Liver (tissue), 9 donors: ENCODE measurements around the gene PPP1R2. TPM values are rescaled to one million over a fixed set of nuclear protein-coding genes. Genes with fewer than 3 reads are reported as not detected.

Source experiments
- DNase-seq: peaks from one replicate; pipeline ENCODE4 v3.0.0-alpha.2; 2017; ENCODE audit warnings: low spot score
- H3K27ac ChIP-seq, 2 donors: one replicate each; pipeline ENCODE4 v1.7.0; 2013; ENCODE audit warnings: inconsistent platforms in 2 of 2, low read length in 2 of 2, control low read depth in 1 of 2, low read depth in 1 of 2, mild to moderate bottlenecking in 1 of 2
- H3K27me3 ChIP-seq, 4 donors: one replicate each; pipeline versions ENCODE4 v1.6.1 to v1.7.0; 2013; ENCODE audit warnings: low read length in 3 of 4, inconsistent platforms in 1 of 4, mild to moderate bottlenecking in 1 of 4, moderate library complexity in 1 of 4; ENCODE audit not compliant: control insufficient read depth in 4 of 4, insufficient read depth in 4 of 4
- H3K36me3 ChIP-seq, 4 donors: one replicate each; pipeline versions ENCODE4 v1.6.1 to v1.7.0; 2013; ENCODE audit warnings: low read length in 3 of 4, mild to moderate bottlenecking in 3 of 4, low read depth in 1 of 4, moderate library complexity in 1 of 4; ENCODE audit not compliant: control insufficient read depth in 4 of 4, insufficient read depth in 3 of 4
- H3K4me1 ChIP-seq, 4 donors: one replicate each; pipeline versions ENCODE4 v1.6.1 to v1.7.0; 2013; ENCODE audit warnings: low read length in 3 of 4, mild to moderate bottlenecking in 3 of 4, moderate library complexity in 1 of 4; ENCODE audit not compliant: control insufficient read depth in 4 of 4, insufficient read depth in 4 of 4
- H3K4me3 ChIP-seq, 3 donors: one replicate each; pipeline versions ENCODE4 v1.6.1 to v1.7.0; 2013; ENCODE audit warnings: low read length in 3 of 3, control low read depth in 1 of 3, low read depth in 1 of 3, mild to moderate bottlenecking in 1 of 3
- H3K9ac ChIP-seq, 2 donors: one replicate each; pipeline ENCODE4 v1.7.0; 2013; ENCODE audit warnings: low read length in 2 of 2, mild to moderate bottlenecking in 2 of 2, moderate library complexity in 2 of 2, control low read depth in 1 of 2, low read depth in 1 of 2
- H3K9me3 ChIP-seq, 4 donors: one replicate each; pipeline versions ENCODE4 v1.6.1 to v1.7.0; 2013; ENCODE audit warnings: low read length in 3 of 4; ENCODE audit not compliant: control insufficient read depth in 4 of 4
- ATF3 ChIP-seq: IDR thresholded peaks from 2 replicates; pipeline ENCODE4 v1.6.1; 2016; ENCODE audit warnings: antibody characterized with exemption
- CTCF ChIP-seq: fragments of 150-350 bp; IDR thresholded peaks from 2 replicates; pipeline ENCODE4 v1.5.1; 2017; ENCODE audit warnings: improper control_type of control experiment, low read depth, low read length; ENCODE audit not compliant: missing input control
- EGR1 ChIP-seq, 2 donors: IDR thresholded peaks; 2 replicates each; pipeline ENCODE4 v1.6.1; 2016 to 2018; ENCODE audit warnings: antibody characterized with exemption in 2 of 2, low read depth in 2 of 2
- FOXA1 ChIP-seq: IDR thresholded peaks from 2 replicates; pipeline ENCODE4 v1.6.1; 2016; ENCODE audit warnings: antibody characterized with exemption
- FOXA2 ChIP-seq: IDR thresholded peaks from 2 replicates; pipeline ENCODE4 v1.6.1; 2016; ENCODE audit warnings: antibody characterized with exemption
- GABPA ChIP-seq, 2 donors: IDR thresholded peaks in 1 of 2; conservative IDR thresholded peaks in 1 of 2; 2 replicates each; pipeline ENCODE4 v1.6.1; 2016; ENCODE audit warnings: antibody characterized with exemption in 2 of 2, mild to moderate bottlenecking in 1 of 2, moderate library complexity in 1 of 2
- HNF4A ChIP-seq, 2 donors: conservative IDR thresholded peaks; 2 replicates each; pipeline ENCODE4 v1.6.1; 2016; ENCODE audit warnings: antibody characterized with exemption in 2 of 2, mild to moderate bottlenecking in 2 of 2
- HNF4G ChIP-seq: IDR thresholded peaks from 2 replicates; pipeline ENCODE4 v1.6.1; 2016; ENCODE audit warnings: antibody characterized with exemption
- JUND ChIP-seq, 2 donors: IDR thresholded peaks; 2 replicates each; pipeline ENCODE4 v1.6.1; 2016; ENCODE audit warnings: antibody characterized with exemption in 2 of 2
- MAX ChIP-seq: IDR thresholded peaks from 2 replicates; pipeline ENCODE4 v1.6.1; 2016; ENCODE audit warnings: antibody characterized with exemption
- RAD21 ChIP-seq, 2 donors: IDR thresholded peaks; 2 replicates each; pipeline ENCODE4 v1.6.1; 2016; ENCODE audit warnings: antibody characterized with exemption in 2 of 2, mild to moderate bottlenecking in 2 of 2
- REST ChIP-seq: IDR thresholded peaks from 2 replicates; pipeline ENCODE4 v1.6.1; 2016; ENCODE audit warnings: antibody characterized with exemption, mild to moderate bottlenecking
- RXRA ChIP-seq, 2 donors: IDR thresholded peaks; 2 replicates each; pipeline ENCODE4 v1.6.1; 2017 to 2018; ENCODE audit warnings: antibody characterized with exemption in 2 of 2, mild to moderate bottlenecking in 1 of 2
- SP1 ChIP-seq: IDR thresholded peaks from 2 replicates; pipeline ENCODE4 v1.6.1; 2018; ENCODE audit warnings: antibody characterized with exemption, mild to moderate bottlenecking
- TAF1 ChIP-seq: conservative IDR thresholded peaks from 2 replicates; pipeline ENCODE4 v1.6.1; 2016; ENCODE audit warnings: antibody characterized with exemption, mild to moderate bottlenecking
- ZBTB33 ChIP-seq: IDR thresholded peaks from 2 replicates; pipeline ENCODE4 v1.6.1; 2016; ENCODE audit warnings: antibody characterized with exemption
- WGBS: extraction: QIAGEN DNeasy Blood & Tissue Kit; methylation state at CpG from one replicate; pipeline ENCODE4 v1.1.7; 2013; 5-methylcytosine and 5-hydroxymethylcytosine counted together
- polyA plus RNA-seq, 2 donors: library from polyadenylated mRNA; stranded (reverse) in 1 of 2; unstranded in 1 of 2; fragments of 200-250 nt in 1 of 2; fragments of >200 nt in 1 of 2; fragmentation: Nextera tagmentation in 1 of 2; extraction: Ambion mirVana in 1 of 2; gene quantifications; one replicate each; pipeline versions ENCODE4 v1.2.1 to v1.2.3, GENCODE V29; 2013 to 2015
- total RNA-seq, 2 donors: library from RNA; depleted of rRNA; stranded (reverse); fragments of >200 nt; gene quantifications; one replicate each; pipeline ENCODE4 v1.2.3, GENCODE V29; 2014
- donor health status: healthy.
- donor health status: healthy.
- donor health status: healthy.
- donor health status: healthy.
- donor health status: healthy.

PPP1R2 gene
- total and polyA plus RNA-seq, 4 donors = 9.3 to 21.4 (median 16.0) TPM

- H3K4me3 ChIP-seq = no peak overlapping the region
- no peak overlapping the region for H3K27ac ChIP-seq
These were observed 3.1 kb downstream of the PPP1R2 start for GRCh38 chr3:195540027-195540426.

GRCh38 chr3:195539479-195539878, 3.6 kb downstream of the PPP1R2 start:
- H3K4me3 ChIP-seq = no peak overlapping the region
- H3K4me1 ChIP-seq = peaks cover 6 to 26% (median 10%) of the 10 kb centered on the region in 4 donors
- no peaks in the 10 kb centered on the region for H3K9me3 ChIP-seq
- DNase-seq = no peak
- no peak overlapping the region for H3K9ac ChIP-seq
- 95% methylated on average over 5 of the region's 5 CpGs for WGBS
- H3K27me3 ChIP-seq = no peaks in the 10 kb centered on the region
- H3K36me3 ChIP-seq = no peaks in the 10 kb centered on the region
- no peak overlapping the region for H3K27ac ChIP-seq
- no peak for TF ChIP-seq MAX
- no peak for TF ChIP-seq CTCF
- TF ChIP-seq ATF3 = no peak
- TF ChIP-seq ZBTB33 = no peak
- no peak for TF ChIP-seq GABPA (IDR thresholded peaks at IDR 0.05 in 1 of 2, conservative IDR thresholded peaks at IDR 0.05 in 1 of 2)
- no peak for TF ChIP-seq TAF1

More at GRCh38 chr3:195540027-195540426, 3.1 kb downstream of the PPP1R2 start:
- no peak for DNase-seq
- no peaks in the 10 kb centered on the region for H3K36me3 ChIP-seq
- H3K27me3 ChIP-seq = no peaks in the 10 kb centered on the region
- peaks cover 6 to 26% (median 10%) of the 10 kb centered on the region in 4 donors for H3K4me1 ChIP-seq
- no peaks in the 10 kb centered on the region for H3K9me3 ChIP-seq
- WGBS = 81% methylated on average over 8 of the region's 8 CpGs
- TF ChIP-seq FOXA1 (no peak), EGR1 (IDR thresholded peaks at IDR 0.05; ENCODE audit: low read depth in 2 of 2) (no peak), SP1 (no peak), HNF4A (conservative IDR thresholded peaks at IDR 0.05) (no peak), JUND (IDR thresholded peaks at IDR 0.05) (no peak), TAF1 (no peak), ZBTB33 (no peak), REST (no peak), FOXA2 (no peak), RXRA (IDR thresholded peaks at IDR 0.05) (no peak), HNF4G (no peak), RAD21 (IDR thresholded peaks at IDR 0.05) (no peak), ATF3 (no peak), MAX (no peak)
- no peak overlapping the region for H3K9ac ChIP-seq
